Type B pancreatic cell (in vitro differentiated cells): Measurements from ENCODE around the gene MCTP1. TPM values are rescaled to one million over a fixed set of nuclear protein-coding genes. Genes with fewer than 3 reads are reported as not detected.
"Not testable (repeated sequence)": the region's sequence is repeated elsewhere in the genome, so short reads cannot be mapped to it uniquely, and the experiment has no call there.

Source experiments
- DNase-seq: peaks from one replicate; pipeline ENCODE4 v3.0.0; 2021; ENCODE audit warnings: mixed read lengths; ENCODE audit not compliant: unreplicated experiment; ENCODE audit errors: extremely low spot score
- H3K27ac Mint-ChIP-seq: 2 replicates; pipeline ENCODE4 v1.8.0; 2021; ENCODE audit warnings: mild to moderate bottlenecking, mixed read lengths
- H3K27me3 Mint-ChIP-seq: 2 replicates; pipeline ENCODE4 v1.8.0; 2021; ENCODE audit warnings: mixed read lengths
- H3K36me3 Mint-ChIP-seq: 2 replicates; pipeline ENCODE4 v1.8.0; 2021; ENCODE audit warnings: mixed read lengths
- H3K4me1 Mint-ChIP-seq: one replicate; pipeline ENCODE4 v1.8.0; 2021; ENCODE audit warnings: mixed read lengths; ENCODE audit not compliant: unreplicated experiment
- H3K4me3 Mint-ChIP-seq: 2 replicates; pipeline ENCODE4 v1.8.0; 2021; ENCODE audit warnings: mild to moderate bottlenecking, mixed read lengths
- H3K9me3 Mint-ChIP-seq: 2 replicates; pipeline ENCODE4 v1.8.0; 2021; ENCODE audit warnings: mixed read lengths
- total RNA-seq: library from RNA; stranded (reverse); gene quantifications from 2 replicates; pipeline ENCODE4 v1.2.1, GENCODE V29; 2021; ENCODE audit warnings: low replicate concordance
- TF ChIP-seq, protein P1 (sequence below): fragments of 200-600 bp; sonication (generic); conservative IDR thresholded peaks from 2 replicates; pipeline ENCODE4 v1.5.0; 2021; ENCODE audit warnings: antibody characterized with exemption, mild to moderate bottlenecking

MCTP1 gene
- total RNA-seq, 1 donor from 2014 or later: 4.6 TPM

DNA sequence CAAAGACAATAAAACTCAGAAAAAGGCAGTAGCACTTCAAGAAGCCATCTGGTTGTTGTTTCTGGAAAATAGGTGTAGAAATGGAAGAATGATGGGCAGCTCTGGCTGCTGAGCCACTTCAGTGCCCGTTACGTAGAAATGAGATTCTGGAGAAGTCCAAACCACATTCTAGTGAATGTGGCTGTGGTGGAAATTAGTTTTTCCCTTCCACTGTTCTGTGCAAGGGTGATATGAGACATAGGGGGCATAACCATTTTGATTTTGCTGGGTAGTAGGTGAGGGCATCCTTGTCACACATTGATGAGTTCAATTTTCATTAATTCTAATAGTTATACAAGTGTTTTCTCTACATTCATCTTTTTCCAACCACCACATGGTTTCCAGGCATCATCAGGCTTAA is 275.1 kb downstream of the MCTP1 start:
- no peaks in the 10 kb centered on the region for H3K9me3 Mint-ChIP-seq
- TF ChIP-seq, protein P1, sequence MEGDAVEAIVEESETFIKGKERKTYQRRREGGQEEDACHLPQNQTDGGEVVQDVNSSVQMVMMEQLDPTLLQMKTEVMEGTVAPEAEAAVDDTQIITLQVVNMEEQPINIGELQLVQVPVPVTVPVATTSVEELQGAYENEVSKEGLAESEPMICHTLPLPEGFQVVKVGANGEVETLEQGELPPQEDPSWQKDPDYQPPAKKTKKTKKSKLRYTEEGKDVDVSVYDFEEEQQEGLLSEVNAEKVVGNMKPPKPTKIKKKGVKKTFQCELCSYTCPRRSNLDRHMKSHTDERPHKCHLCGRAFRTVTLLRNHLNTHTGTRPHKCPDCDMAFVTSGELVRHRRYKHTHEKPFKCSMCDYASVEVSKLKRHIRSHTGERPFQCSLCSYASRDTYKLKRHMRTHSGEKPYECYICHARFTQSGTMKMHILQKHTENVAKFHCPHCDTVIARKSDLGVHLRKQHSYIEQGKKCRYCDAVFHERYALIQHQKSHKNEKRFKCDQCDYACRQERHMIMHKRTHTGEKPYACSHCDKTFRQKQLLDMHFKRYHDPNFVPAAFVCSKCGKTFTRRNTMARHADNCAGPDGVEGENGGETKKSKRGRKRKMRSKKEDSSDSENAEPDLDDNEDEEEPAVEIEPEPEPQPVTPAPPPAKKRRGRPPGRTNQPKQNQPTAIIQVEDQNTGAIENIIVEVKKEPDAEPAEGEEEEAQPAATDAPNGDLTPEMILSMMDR: no peak

DNA sequence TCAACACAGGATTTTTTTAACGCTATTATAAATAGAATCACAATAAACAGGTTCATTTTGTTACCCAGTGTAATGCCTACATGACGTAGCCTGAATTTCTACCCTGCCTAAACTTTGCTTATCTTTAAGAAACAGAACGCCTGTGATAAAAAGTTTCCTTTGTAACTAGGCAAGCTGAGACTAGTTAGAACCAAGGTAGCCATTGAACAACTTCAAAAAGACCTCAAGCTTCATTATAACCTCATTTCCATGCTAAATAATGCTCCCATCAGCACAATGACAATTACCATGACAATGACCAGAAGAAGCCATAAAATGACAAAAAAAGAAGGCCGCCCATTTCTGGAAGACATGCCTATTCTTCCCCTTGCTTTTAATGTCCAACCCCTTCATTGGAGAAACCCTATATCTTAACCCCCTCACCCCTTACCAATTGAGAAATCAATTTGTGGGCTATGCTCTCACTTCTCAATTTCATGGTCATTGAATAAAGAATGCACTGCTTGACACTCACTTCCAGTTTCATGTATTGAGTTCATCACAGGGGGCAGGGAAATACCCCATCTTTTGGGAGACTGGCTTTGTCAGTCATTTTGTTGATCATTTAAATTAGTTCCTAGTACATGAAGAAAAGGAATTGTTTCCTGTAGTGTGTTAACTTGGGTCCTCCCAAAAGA is 276.8 kb downstream of the MCTP1 start:
- H3K9me3 Mint-ChIP-seq: peaks cover 6% of the 10 kb centered on the region
- H3K4me3 Mint-ChIP-seq: no peak overlapping the region
- no peak for DNase-seq
- peaks cover 3% of the 10 kb centered on the region for H3K36me3 Mint-ChIP-seq
- TF ChIP-seq, protein P1: no peak
- H3K27ac Mint-ChIP-seq: no peak overlapping the region
- no peaks in the 10 kb centered on the region for H3K4me1 Mint-ChIP-seq
- no peaks in the 10 kb centered on the region for H3K27me3 Mint-ChIP-seq

More for the DNA sequence above, 275.1 kb downstream of the MCTP1 start:
- no peak for DNase-seq
- H3K27me3 Mint-ChIP-seq: no peaks in the 10 kb centered on the region
- no peak overlapping the region for H3K27ac Mint-ChIP-seq
- no peaks in the 10 kb centered on the region for H3K36me3 Mint-ChIP-seq
- no peak overlapping the region for H3K4me3 Mint-ChIP-seq
- H3K4me1 Mint-ChIP-seq: no peaks in the 10 kb centered on the region

DNA sequence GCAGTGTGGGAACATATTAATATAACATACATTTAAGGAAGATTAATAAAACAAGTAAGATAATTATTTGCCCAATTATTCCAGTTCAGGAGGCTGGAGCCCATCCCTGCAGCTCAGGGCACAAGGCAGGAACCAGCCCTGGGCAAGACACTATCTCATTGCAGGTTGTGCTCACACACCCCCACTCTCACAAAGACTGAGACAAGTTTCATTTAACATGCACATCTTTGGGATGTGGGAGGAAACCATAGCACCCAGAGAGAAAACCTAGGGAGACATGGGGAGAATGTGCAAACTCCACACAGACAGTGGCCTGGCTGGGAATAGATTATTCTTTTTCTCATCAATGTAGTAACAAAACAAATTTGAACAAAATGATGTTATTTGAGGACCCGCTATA is 279.1 kb downstream of the MCTP1 start:
- Mint-ChIP-seq H3K27me3 (no peaks in the 10 kb centered on the region), H3K4me1 (no peaks in the 10 kb centered on the region), H3K36me3 (peaks cover 3% of the 10 kb centered on the region), H3K9me3 (peaks cover 6% of the 10 kb centered on the region), H3K4me3 (no peak overlapping the region), H3K27ac (no peak overlapping the region)
- no peak for DNase-seq
- TF ChIP-seq, protein P1: no peak

DNA sequence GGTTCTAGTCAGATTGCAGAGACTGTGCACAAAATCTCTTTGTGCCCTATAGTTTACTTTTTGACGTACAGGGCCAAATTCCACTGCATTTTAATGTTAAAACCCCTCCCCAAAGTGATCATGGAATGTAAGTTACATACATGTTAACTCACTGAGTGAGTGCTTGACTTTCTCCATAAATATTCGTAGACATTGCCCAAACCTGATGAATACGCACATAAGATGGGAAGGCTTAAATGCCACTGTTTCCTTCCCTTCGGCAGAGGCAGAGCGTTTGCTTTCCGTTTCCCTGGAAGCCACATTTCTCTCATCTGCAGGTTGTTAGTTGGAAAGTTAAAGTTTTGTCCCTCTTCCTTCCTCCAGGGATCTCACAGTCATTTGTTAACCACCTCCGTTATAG is 286.2 kb downstream of the MCTP1 start:
- Mint-ChIP-seq H3K9me3 (peaks cover 6% of the 10 kb centered on the region), H3K27me3 (no peaks in the 10 kb centered on the region), H3K4me3 (no peak overlapping the region), H3K27ac (no peak overlapping the region), H3K4me1 (peaks cover 7% of the 10 kb centered on the region), H3K36me3 (no peaks in the 10 kb centered on the region)
- DNase-seq: no peak
- TF ChIP-seq, protein P1: no peak

DNA sequence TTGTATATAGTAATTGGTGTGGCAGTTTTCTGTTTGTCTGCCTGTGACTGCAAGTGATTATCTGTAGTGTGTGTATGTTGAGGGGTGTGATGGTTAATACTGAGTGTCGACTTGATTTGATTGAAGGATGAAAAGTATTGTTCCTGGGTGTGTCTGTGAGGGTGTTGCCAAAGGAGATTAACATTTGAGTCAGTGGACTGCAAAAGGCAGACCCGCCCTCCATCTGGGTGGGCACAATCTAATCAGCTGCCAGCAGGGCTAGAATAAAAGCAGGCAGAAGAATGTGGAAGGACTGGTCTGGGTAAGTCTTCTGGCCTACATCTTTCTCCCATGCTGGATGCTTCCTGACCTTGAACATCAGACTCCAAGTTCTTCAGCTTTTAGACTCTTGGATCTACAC is 290.4 kb downstream of the MCTP1 start:
- Mint-ChIP-seq H3K4me3 (peak overlapping the region; percentile 80), H3K27ac (peak overlapping the region; percentile 70)
- H3K27me3 Mint-ChIP-seq, H3K36me3 Mint-ChIP-seq, H3K4me1 Mint-ChIP-seq, DNase-seq, H3K9me3 Mint-ChIP-seq: not testable (repeated sequence)

DNA sequence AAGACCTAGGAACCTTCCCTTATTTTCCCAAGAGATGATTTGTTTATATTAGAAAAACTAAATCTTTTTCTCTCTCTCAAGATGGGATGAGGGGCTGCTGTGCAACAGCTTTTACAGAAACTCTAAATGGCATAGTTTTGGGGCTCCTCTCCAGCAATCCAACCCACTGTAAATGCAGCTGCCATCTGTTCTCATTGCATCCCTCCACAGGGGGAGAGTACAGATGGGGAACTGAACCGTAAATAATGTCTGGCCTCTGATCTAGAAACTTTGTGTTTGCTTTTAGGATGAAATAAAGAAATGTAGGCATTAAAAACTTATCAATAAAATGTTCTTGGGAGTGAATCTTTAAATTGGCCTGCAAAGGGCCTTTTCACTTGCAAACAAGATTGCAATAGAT is 291.4 kb downstream of the MCTP1 start:
- H3K4me1 Mint-ChIP-seq: peaks cover 7% of the 10 kb centered on the region
- peaks cover 6% of the 10 kb centered on the region for H3K9me3 Mint-ChIP-seq
- DNase-seq: no peak
- H3K27me3 Mint-ChIP-seq: no peaks in the 10 kb centered on the region
- no peak overlapping the region for H3K4me3 Mint-ChIP-seq
- TF ChIP-seq, protein P1: no peak
- no peaks in the 10 kb centered on the region for H3K36me3 Mint-ChIP-seq
- no peak overlapping the region for H3K27ac Mint-ChIP-seq
